HepG2 (cell line): ENCODE data around the gene NGFR. TPM values are rescaled to one million over a fixed set of nuclear protein-coding genes. Genes with fewer than 3 reads are reported as not detected.

Experiments
- ATAD3A ChIP-seq: sonication (generic); formaldehyde crosslinking; IDR thresholded peaks from 2 replicates; pipeline ENCODE4 v1.4.0; 2020; ENCODE audit warnings: missing genetic modification reagents
- ELF3 ChIP-seq: IDR thresholded peaks from 2 replicates; pipeline ENCODE4 v1.6.1; 2016; ENCODE audit warnings: missing genetic modification reagents, missing compliant biosample characterization
- KLF15 ChIP-seq: sonication (generic); formaldehyde crosslinking; IDR thresholded peaks from 2 replicates; pipeline ENCODE4 v1.8.1; 2023; ENCODE audit warnings: borderline replicate concordance, mild to moderate bottlenecking, inconsistent platforms, missing genetic modification reagents, mixed read lengths
- MATR3 ChIP-seq: sonication (generic); formaldehyde crosslinking; IDR thresholded peaks from 2 replicates; pipeline ENCODE4 v1.4.0; 2020; ENCODE audit warnings: missing genetic modification reagents
- MBD4 ChIP-seq: IDR thresholded peaks from 2 replicates; pipeline ENCODE4 v1.6.1; 2012; ENCODE audit warnings: low read length, inconsistent platforms, borderline replicate concordance
- MXD4 ChIP-seq: IDR thresholded peaks from 2 replicates; pipeline ENCODE4 v1.6.1; 2016; ENCODE audit warnings: mild to moderate bottlenecking, missing biosample characterization, missing genetic modification reagents
- PHB2 ChIP-seq: fragments of 450-650 bp; IDR thresholded peaks from 2 replicates; pipeline ENCODE4 v1.6.1; 2018; ENCODE audit not compliant: partially characterized antibody
- RFX1 ChIP-seq: fragments of 450-650 bp; IDR thresholded peaks from 2 replicates; pipeline ENCODE4 v1.6.1; 2017
- SMARCE1 ChIP-seq: fragments of 450-650 bp; IDR thresholded peaks from 2 replicates; pipeline ENCODE4 v1.6.1; 2017; ENCODE audit warnings: borderline replicate concordance
- SP5 ChIP-seq: IDR thresholded peaks from 2 replicates; pipeline ENCODE4 v1.6.1; 2016; ENCODE audit warnings: low read depth, borderline replicate concordance
- ZNF44 ChIP-seq: sonication (generic); formaldehyde crosslinking; IDR thresholded peaks from 2 replicates; pipeline ENCODE4 v1.5.1; 2020; ENCODE audit warnings: mild to moderate bottlenecking, missing genetic modification reagents
- ZSCAN22 ChIP-seq: sonication (generic); formaldehyde crosslinking; IDR thresholded peaks from 2 replicates; pipeline ENCODE4 v1.4.0; 2020; ENCODE audit warnings: mild to moderate bottlenecking, missing genetic modification reagents
- polyA plus RNA-seq, 8 experiments: library from polyadenylated mRNA; depleted of rRNA in 3 of 8; stranded (reverse) in 7 of 8; unstranded in 1 of 8; fragments of >200 nt; fragmentation: Illumina TruSeq in 4 of 8; extraction: Trizol in 4 of 8; gene quantifications; 2 replicates each; pipeline versions ENCODE4 v1.2.1 to v1.2.3, GENCODE V29; 2011 to 2016; ENCODE audit warnings: low read depth in 4 of 8, missing spikeins in 1 of 8, mixed read lengths in 1 of 8; ENCODE audit not compliant: insufficient read depth in 1 of 8
- total RNA-seq, 5 experiments: library from RNA; depleted of rRNA; stranded (reverse); fragments of >200 nt; fragmentation: Illumina TruSeq; extraction: Trizol; gene quantifications; 2 replicates each; pipeline ENCODE4 v1.2.3, GENCODE V29; 2016; ENCODE audit warnings: low read depth in 1 of 5
- TF ChIP-seq, protein P1 (sequence below): sonication (generic); formaldehyde crosslinking; IDR thresholded peaks from 2 replicates; pipeline ENCODE4 v1.5.0; 2020; ENCODE audit warnings: mild to moderate bottlenecking, missing genetic modification reagents, borderline replicate concordance
- TF ChIP-seq, protein P2 (sequence below): sonication (generic); formaldehyde crosslinking; IDR thresholded peaks from 2 replicates; pipeline ENCODE4 v1.4.0; 2020; ENCODE audit warnings: missing genetic modification reagents
- TF ChIP-seq, protein P3 (sequence below): sonication (generic); formaldehyde crosslinking; IDR thresholded peaks from 2 replicates; pipeline ENCODE4 v1.4.0; 2020; ENCODE audit warnings: mild to moderate bottlenecking, missing genetic modification reagents
- TF ChIP-seq, protein P4 (sequence below): IDR thresholded peaks from 2 replicates; pipeline ENCODE4 v1.6.1; 2012; ENCODE audit warnings: low read length, improper control_type of control experiment
- TF ChIP-seq, protein P5 (sequence below): sonication (generic); IDR thresholded peaks from 2 replicates; pipeline ENCODE4 v1.6.1; 2016; ENCODE audit warnings: low read depth, borderline replicate concordance

The NGFR gene
- total and polyA plus RNA-seq, 2 of the 13 experiments (the other 11 are each of a cell fraction or from before 2014, with no cell fraction given) = 1.1 to 1.8 TPM

DNA sequence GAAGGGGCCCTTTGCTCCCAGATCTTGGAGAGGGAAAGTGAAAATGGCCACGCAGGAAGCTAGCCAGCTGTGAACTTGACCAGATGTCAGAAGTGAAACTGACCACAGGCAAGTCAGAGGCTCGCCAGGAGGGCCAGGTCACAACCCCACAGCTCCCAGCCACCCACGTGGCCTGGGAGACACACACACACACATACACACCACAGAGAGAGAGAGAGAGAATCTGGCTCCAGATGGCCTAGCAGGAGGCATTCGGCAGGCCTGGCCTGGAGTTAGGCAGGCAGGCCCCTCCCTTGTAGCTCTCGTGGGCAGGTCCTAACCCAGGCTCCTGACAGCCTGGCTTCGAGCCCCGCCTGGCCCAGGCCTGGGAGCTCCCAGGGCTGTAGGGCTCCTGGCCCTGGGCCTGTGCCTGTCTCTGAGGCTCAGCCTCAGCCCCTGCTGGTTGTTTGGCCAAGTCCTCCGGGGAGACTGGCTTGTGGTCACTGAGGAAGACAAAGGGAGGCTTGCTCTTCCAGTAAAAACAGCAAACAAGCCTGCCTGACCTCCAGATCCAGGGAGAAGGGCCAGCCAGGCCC, 20.2 kb downstream of the NGFR start (continued):
- TF ChIP-seq SMARCE1 (no peak), MXD4 (CRISPR knock-in tag) (peak; percentile 90), PHB2 (no peak), ZSCAN22 (no peak), ATAD3A (CRISPR knock-in tag) (no peak), MATR3 (CRISPR knock-in tag) (no peak), SP5 (no peak), RFX1 (no peak), MBD4 (no peak), ZNF44 (CRISPR knock-in tag) (0 out of 2 replicates have a peak, but pooled peaks have one; percentile 78), KLF15 (CRISPR knock-in tag) (no peak), ELF3 (CRISPR knock-in tag) (peak; percentile 45)
- TF ChIP-seq, protein P1, sequence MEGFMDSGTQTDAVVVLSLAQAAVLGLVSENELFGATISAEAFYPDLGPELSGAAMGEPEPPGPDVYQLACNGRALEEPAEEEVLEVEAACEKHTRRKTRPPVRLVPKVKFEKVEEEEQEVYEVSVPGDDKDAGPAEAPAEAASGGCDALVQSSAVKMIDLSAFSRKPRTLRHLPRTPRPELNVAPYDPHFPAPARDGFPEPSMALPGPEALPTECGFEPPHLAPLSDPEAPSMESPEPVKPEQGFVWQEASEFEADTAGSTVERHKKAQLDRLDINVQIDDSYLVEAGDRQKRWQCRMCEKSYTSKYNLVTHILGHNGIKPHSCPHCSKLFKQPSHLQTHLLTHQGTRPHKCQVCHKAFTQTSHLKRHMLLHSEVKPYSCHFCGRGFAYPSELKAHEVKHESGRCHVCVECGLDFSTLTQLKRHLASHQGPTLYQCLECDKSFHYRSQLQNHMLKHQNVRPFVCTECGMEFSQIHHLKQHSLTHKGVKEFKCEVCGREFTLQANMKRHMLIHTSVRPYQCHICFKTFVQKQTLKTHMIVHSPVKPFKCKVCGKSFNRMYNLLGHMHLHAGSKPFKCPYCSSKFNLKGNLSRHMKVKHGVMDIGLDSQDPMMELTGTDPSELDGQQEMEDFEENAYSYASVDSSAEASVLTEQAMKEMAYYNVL (CRISPR knock-in tag) = peak; percentile 37; the same call in 1 of the 2 replicates
- TF ChIP-seq, protein P2, sequence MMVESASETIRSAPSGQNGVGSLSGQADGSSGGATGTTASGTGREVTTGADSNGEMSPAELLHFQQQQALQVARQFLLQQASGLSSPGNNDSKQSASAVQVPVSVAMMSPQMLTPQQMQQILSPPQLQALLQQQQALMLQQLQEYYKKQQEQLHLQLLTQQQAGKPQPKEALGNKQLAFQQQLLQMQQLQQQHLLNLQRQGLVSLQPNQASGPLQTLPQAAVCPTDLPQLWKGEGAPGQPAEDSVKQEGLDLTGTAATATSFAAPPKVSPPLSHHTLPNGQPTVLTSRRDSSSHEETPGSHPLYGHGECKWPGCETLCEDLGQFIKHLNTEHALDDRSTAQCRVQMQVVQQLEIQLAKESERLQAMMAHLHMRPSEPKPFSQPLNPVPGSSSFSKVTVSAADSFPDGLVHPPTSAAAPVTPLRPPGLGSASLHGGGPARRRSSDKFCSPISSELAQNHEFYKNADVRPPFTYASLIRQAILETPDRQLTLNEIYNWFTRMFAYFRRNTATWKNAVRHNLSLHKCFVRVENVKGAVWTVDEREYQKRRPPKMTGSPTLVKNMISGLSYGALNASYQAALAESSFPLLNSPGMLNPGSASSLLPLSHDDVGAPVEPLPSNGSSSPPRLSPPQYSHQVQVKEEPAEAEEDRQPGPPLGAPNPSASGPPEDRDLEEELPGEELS (CRISPR knock-in tag) = 0 out of 2 replicates have a peak, but pooled peaks have one; percentile 11
- TF ChIP-seq, protein P3, sequence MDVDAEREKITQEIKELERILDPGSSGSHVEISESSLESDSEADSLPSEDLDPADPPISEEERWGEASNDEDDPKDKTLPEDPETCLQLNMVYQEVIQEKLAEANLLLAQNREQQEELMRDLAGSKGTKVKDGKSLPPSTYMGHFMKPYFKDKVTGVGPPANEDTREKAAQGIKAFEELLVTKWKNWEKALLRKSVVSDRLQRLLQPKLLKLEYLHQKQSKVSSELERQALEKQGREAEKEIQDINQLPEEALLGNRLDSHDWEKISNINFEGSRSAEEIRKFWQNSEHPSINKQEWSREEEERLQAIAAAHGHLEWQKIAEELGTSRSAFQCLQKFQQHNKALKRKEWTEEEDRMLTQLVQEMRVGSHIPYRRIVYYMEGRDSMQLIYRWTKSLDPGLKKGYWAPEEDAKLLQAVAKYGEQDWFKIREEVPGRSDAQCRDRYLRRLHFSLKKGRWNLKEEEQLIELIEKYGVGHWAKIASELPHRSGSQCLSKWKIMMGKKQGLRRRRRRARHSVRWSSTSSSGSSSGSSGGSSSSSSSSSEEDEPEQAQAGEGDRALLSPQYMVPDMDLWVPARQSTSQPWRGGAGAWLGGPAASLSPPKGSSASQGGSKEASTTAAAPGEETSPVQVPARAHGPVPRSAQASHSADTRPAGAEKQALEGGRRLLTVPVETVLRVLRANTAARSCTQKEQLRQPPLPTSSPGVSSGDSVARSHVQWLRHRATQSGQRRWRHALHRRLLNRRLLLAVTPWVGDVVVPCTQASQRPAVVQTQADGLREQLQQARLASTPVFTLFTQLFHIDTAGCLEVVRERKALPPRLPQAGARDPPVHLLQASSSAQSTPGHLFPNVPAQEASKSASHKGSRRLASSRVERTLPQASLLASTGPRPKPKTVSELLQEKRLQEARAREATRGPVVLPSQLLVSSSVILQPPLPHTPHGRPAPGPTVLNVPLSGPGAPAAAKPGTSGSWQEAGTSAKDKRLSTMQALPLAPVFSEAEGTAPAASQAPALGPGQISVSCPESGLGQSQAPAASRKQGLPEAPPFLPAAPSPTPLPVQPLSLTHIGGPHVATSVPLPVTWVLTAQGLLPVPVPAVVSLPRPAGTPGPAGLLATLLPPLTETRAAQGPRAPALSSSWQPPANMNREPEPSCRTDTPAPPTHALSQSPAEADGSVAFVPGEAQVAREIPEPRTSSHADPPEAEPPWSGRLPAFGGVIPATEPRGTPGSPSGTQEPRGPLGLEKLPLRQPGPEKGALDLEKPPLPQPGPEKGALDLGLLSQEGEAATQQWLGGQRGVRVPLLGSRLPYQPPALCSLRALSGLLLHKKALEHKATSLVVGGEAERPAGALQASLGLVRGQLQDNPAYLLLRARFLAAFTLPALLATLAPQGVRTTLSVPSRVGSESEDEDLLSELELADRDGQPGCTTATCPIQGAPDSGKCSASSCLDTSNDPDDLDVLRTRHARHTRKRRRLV (CRISPR knock-in tag) = no peak
- TF ChIP-seq, protein P4, sequence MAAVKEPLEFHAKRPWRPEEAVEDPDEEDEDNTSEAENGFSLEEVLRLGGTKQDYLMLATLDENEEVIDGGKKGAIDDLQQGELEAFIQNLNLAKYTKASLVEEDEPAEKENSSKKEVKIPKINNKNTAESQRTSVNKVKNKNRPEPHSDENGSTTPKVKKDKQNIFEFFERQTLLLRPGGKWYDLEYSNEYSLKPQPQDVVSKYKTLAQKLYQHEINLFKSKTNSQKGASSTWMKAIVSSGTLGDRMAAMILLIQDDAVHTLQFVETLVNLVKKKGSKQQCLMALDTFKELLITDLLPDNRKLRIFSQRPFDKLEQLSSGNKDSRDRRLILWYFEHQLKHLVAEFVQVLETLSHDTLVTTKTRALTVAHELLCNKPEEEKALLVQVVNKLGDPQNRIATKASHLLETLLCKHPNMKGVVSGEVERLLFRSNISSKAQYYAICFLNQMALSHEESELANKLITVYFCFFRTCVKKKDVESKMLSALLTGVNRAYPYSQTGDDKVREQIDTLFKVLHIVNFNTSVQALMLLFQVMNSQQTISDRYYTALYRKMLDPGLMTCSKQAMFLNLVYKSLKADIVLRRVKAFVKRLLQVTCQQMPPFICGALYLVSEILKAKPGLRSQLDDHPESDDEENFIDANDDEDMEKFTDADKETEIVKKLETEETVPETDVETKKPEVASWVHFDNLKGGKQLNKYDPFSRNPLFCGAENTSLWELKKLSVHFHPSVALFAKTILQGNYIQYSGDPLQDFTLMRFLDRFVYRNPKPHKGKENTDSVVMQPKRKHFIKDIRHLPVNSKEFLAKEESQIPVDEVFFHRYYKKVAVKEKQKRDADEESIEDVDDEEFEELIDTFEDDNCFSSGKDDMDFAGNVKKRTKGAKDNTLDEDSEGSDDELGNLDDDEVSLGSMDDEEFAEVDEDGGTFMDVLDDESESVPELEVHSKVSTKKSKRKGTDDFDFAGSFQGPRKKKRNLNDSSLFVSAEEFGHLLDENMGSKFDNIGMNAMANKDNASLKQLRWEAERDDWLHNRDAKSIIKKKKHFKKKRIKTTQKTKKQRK = no peak
- TF ChIP-seq, protein P5, sequence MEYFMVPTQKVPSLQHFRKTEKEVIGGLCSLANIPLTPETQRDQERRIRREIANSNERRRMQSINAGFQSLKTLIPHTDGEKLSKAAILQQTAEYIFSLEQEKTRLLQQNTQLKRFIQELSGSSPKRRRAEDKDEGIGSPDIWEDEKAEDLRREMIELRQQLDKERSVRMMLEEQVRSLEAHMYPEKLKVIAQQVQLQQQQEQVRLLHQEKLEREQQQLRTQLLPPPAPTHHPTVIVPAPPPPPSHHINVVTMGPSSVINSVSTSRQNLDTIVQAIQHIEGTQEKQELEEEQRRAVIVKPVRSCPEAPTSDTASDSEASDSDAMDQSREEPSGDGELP = peak; percentile 69; the same call in 1 of the 2 replicates
